Measurements from ENCODE around the gene OTOF.

DNA sequence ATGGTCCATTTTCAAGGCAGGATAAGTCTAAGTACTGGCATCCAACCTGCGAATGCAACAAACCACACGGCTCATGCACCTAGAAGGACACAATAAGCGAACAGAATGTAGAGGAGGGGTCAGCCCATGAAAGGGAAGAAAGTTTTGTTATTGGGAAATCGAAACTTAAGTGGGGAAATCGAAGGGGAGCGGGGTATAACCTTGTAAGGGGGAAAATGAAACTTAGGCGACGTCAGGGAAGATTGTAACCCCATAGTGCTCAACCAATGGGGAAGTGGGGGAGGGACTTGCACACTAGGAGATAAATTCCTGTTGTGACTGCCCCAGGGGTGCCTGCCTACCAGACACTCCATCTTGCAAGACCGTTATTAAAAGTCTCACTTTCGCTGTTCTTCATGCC, 15.6 kb upstream of the OTOF start:
- TF ChIP-seq ELF4 (IDR thresholded peaks at IDR 0.05): no peak
- TF ChIP-seq, protein P1, sequence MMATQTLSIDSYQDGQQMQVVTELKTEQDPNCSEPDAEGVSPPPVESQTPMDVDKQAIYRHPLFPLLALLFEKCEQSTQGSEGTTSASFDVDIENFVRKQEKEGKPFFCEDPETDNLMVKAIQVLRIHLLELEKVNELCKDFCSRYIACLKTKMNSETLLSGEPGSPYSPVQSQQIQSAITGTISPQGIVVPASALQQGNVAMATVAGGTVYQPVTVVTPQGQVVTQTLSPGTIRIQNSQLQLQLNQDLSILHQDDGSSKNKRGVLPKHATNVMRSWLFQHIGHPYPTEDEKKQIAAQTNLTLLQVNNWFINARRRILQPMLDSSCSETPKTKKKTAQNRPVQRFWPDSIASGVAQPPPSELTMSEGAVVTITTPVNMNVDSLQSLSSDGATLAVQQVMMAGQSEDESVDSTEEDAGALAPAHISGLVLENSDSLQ (IDR thresholded peaks at IDR 0.05): no peak
